HFFc6 (cell line): Measurements from ENCODE around the gene PEX3. TPM values are rescaled to one million over a fixed set of nuclear protein-coding genes. Genes with fewer than 3 reads are reported as not detected.

Experiments used
- DNase-seq: peaks from one replicate; pipeline ENCODE4 v3.0.0-alpha.2; 2018
- H3K27ac Mint-ChIP-seq: 2 replicates; pipeline ENCODE4 v1.8.0; 2020; ENCODE audit warnings: mild to moderate bottlenecking, mixed read lengths
- H3K27me3 Mint-ChIP-seq: 2 replicates; pipeline ENCODE4 v1.8.0; 2021; ENCODE audit warnings: mild to moderate bottlenecking, moderate library complexity, mixed read lengths; ENCODE audit not compliant: insufficient read depth
- H3K36me3 Mint-ChIP-seq: 2 replicates; pipeline ENCODE4 v1.8.0; 2021; ENCODE audit warnings: low read depth, mixed read lengths
- H3K4me1 Mint-ChIP-seq: 2 replicates; pipeline ENCODE4 v1.8.0; 2020; ENCODE audit warnings: low read depth, mixed read lengths
- H3K4me3 Mint-ChIP-seq: 2 replicates; pipeline ENCODE4 v1.8.0; 2020; ENCODE audit warnings: mild to moderate bottlenecking, moderate library complexity, mixed read lengths
- H3K9me3 Mint-ChIP-seq: 2 replicates; pipeline ENCODE4 v1.8.0; 2020; ENCODE audit warnings: mild to moderate bottlenecking, mixed read lengths
- CTCF ChIP-seq: fragments of 200-600 bp; sonication (generic); IDR thresholded peaks from 2 replicates; pipeline ENCODE4 v1.5.0; 2021; ENCODE audit warnings: antibody characterized with exemption, mild to moderate bottlenecking
- total RNA-seq, 6 experiments: library from RNA; stranded (reverse); fragmentation: NEBNext Ultra II Directional; extraction: Animal tissue kit (Norgen Biotek cat#: 25700); gene quantifications; 2 replicates in 1 of 6; 3 replicates in 5 of 6; pipeline ENCODE4 v1.2.3, GENCODE V29; 2021

PEX3 gene
- total RNA-seq, 6 experiments from 2014 or later = 18.7 to 23.7 (median 20.4) TPM

GRCh38 chr6:143405373-143406154 lies 45.0 kb upstream of the PEX3 start:
- H3K27ac Mint-ChIP-seq = peak overlapping the region; percentile 30
- H3K4me3 Mint-ChIP-seq = peak overlapping the region; percentile 26
- H3K27me3 Mint-ChIP-seq = peaks cover 15% of the 10 kb centered on the region
- H3K36me3 Mint-ChIP-seq = no peaks in the 10 kb centered on the region
- peaks cover 44% of the 10 kb centered on the region for H3K4me1 Mint-ChIP-seq
- peak; percentile 70 for DNase-seq
- no peaks in the 10 kb centered on the region for H3K9me3 Mint-ChIP-seq
- no peak for TF ChIP-seq CTCF

DNA sequence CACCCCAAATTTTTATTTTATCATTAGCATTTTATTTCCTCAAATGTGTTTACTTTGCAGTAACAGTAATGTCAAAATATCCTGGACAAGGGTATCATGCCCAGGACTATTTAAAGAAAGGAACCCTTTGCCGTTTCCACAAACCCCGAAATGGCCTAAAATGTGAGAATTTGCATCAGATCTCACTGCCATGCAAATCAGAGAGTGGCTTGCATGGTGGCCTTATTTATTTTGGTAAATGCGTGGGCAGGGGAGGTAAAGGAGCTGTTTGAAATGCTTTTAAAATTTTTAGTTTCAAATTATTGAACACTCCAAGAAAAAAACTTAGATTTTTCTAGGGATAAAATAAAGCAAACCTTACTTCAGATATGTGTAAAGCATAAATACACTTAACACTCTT lies 43.9 kb upstream of the PEX3 start:
- no peaks in the 10 kb centered on the region for H3K9me3 Mint-ChIP-seq
- H3K36me3 Mint-ChIP-seq = no peaks in the 10 kb centered on the region
- no peak overlapping the region for H3K4me3 Mint-ChIP-seq
- peaks cover 52% of the 10 kb centered on the region for H3K4me1 Mint-ChIP-seq
- no peak overlapping the region for H3K27ac Mint-ChIP-seq
- TF ChIP-seq CTCF = no peak
- no peak for DNase-seq
- peaks cover 9% of the 10 kb centered on the region for H3K27me3 Mint-ChIP-seq

DNA sequence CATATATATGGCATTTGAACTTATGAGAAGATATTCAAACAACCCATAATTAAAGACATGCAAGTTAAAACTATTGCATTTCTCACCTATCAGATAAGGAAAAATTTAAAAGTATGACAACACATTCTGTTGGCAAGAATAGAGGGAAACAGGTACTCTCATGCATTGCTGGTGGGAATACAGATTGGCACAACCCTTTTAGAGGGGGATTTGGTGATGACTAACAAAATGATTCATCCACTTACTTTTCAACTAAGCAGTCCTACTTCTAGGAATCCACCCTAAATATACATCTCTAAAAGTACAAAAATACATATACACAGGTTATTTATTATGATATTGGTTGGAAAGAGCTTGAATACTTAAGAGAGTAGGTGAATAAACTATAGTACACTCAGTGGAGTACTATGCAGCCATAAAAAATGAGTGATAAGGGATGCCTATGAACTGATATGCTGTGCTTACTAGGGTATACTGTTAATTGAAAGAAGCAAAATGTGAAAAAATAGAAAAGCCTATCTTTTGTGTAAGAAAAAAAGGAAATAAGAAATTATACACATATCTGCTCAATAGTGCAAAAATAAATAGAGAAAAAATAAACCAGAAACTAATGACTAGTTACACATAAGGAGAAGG lies 42.3 kb upstream of the PEX3 start:
- no peak overlapping the region for H3K27ac Mint-ChIP-seq
- TF ChIP-seq CTCF = no peak
- DNase-seq = no peak
- no peaks in the 10 kb centered on the region for H3K36me3 Mint-ChIP-seq
- H3K27me3 Mint-ChIP-seq = peaks cover 10% of the 10 kb centered on the region
- no peak overlapping the region for H3K4me3 Mint-ChIP-seq
- no peaks in the 10 kb centered on the region for H3K9me3 Mint-ChIP-seq
- peaks cover 51% of the 10 kb centered on the region for H3K4me1 Mint-ChIP-seq

DNA sequence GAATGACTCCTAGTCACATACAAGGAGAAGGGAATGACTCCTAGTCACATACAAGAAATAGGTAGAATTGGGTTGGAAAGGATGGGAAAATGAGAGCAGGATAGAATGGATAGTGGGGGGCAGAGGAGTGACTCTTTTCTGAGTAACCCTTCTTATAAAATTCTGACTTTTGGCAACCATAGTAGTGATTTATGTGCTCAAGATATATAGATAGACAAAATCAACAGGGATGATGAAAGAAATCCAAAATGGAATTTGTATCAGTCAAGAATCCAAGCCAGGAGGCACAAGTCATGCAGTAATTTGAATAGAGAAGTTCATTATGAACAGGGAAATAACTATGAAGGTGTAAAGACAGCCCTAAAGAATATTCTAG lies 41.8 kb upstream of the PEX3 start:
- no peak for TF ChIP-seq CTCF
- Mint-ChIP-seq H3K4me1 (peaks cover 51% of the 10 kb centered on the region), H3K27me3 (peaks cover 10% of the 10 kb centered on the region), H3K36me3 (no peaks in the 10 kb centered on the region), H3K9me3 (no peaks in the 10 kb centered on the region), H3K27ac (no peak overlapping the region), H3K4me3 (no peak overlapping the region)
- DNase-seq = no peak

- Mint-ChIP-seq H3K27ac (no peak overlapping the region), H3K4me1 (peaks cover 38% of the 10 kb centered on the region), H3K27me3 (peaks cover 10% of the 10 kb centered on the region), H3K4me3 (no peak overlapping the region), H3K9me3 (no peaks in the 10 kb centered on the region), H3K36me3 (no peaks in the 10 kb centered on the region)
- no peak for TF ChIP-seq CTCF
- peak; percentile 67 for DNase-seq
Measured at GRCh38 chr6:143410859-143411270, 39.7 kb upstream of the PEX3 start.
